ENCODE measurements around the gene SUMO1.

- TF ChIP-seq CTCF (IDR thresholded peaks at IDR 0.05) (no peak), POLR2AphosphoS5 (IDR thresholded peaks at IDR 0.05) (no peak), POLR2A (IDR thresholded peaks at IDR 0.05) (no peak)
These were observed 39.8 kb upstream of the SUMO1 start for GRCh38 chr2:202278036-202278760.

All from breast epithelium (tissue), 3 donors.